ENCODE measurements around the gene ZBTB11. TPM values are rescaled to one million over a fixed set of nuclear protein-coding genes. Genes with fewer than 3 reads are reported as not detected.
"Not testable (repeated sequence)": the region's sequence is repeated elsewhere in the genome, so short reads cannot be mapped to it uniquely, and the experiment has no call there.

ZBTB11 gene
- total RNA-seq (2014; rRNA removed; shearing (Covaris generic)) = 21.6 and 23.7 TPM in 2 replicates

GRCh38 chr3:101676765-101677435, at the start of gene ZBTB11:
ZBTB11 (minus strand) TSS chr3:101677132; CDS start chr3:101676914, 218 bp downstream.
- DNase-seq (ENCODE audit: low read depth) = peak; percentile 100

GRCh38 chr3:101725890-101726275, 49.0 kb upstream of the ZBTB11 start:
- no peak for DNase-seq (ENCODE audit: low read depth)

GRCh38 chr3:101725194-101725889, 48.4 kb upstream of the ZBTB11 start:
- DNase-seq (ENCODE audit: low read depth) = peak; percentile 31

- DNase-seq (ENCODE audit: low read depth) = peak; percentile 95
These were observed 47.6 kb upstream of the ZBTB11 start, which contains the start of gene CEP97 for GRCh38 chr3:101724329-101725193. CEP97 (plus strand) TSS chr3:101724614; CDS start chr3:101724677, 63 bp downstream.

- no peak for DNase-seq (ENCODE audit: low read depth)
These were observed 45.7 kb upstream of the ZBTB11 start for GRCh38 chr3:101722394-101723173.

- DNase-seq (ENCODE audit: low read depth) = no peak
These were observed 44.2 kb upstream of the ZBTB11 start for GRCh38 chr3:101720851-101721840.

- no peak for DNase-seq (ENCODE audit: low read depth)
These were observed 42.8 kb upstream of the ZBTB11 start for GRCh38 chr3:101719604-101720185.

GRCh38 chr3:101718455-101718854, 41.5 kb upstream of the ZBTB11 start:
- no peak for DNase-seq (ENCODE audit: low read depth)

- DNase-seq (ENCODE audit: low read depth) = no peak
These were observed 32.2 kb upstream of the ZBTB11 start for GRCh38 chr3:101709126-101709525.

- not testable (repeated sequence) for DNase-seq (ENCODE audit: low read depth)
These were observed 27.7 kb upstream of the ZBTB11 start for GRCh38 chr3:101704639-101705038.

GRCh38 chr3:101703169-101703568, 26.2 kb upstream of the ZBTB11 start:
- peak; percentile 33 for DNase-seq (ENCODE audit: low read depth)

- DNase-seq (ENCODE audit: low read depth) = no peak
These were observed 25.8 kb upstream of the ZBTB11 start for GRCh38 chr3:101702726-101703125.

- DNase-seq (ENCODE audit: low read depth) = no peak
These were observed 25.0 kb upstream of the ZBTB11 start for GRCh38 chr3:101701696-101702634.

GRCh38 chr3:101695779-101696372, 18.9 kb upstream of the ZBTB11 start:
- DNase-seq (ENCODE audit: low read depth) = peak; percentile 49

- not testable (repeated sequence) for DNase-seq (ENCODE audit: low read depth)
These were observed 17.9 kb upstream of the ZBTB11 start for GRCh38 chr3:101694836-101695235.

- DNase-seq (ENCODE audit: low read depth) = peak; percentile 78
These were observed 16.6 kb upstream of the ZBTB11 start for GRCh38 chr3:101693540-101693939.

- DNase-seq (ENCODE audit: low read depth) = not testable (repeated sequence)
These were observed 15.0 kb upstream of the ZBTB11 start for GRCh38 chr3:101691685-101692671.
